Activated CD8-positive, alpha-beta T cell treated with anti-CD3 and anti-CD28 coated beads for 36 hours (primary cell): ENCODE results near the gene PLP2. TPM values are rescaled to one million over a fixed set of nuclear protein-coding genes. Genes with fewer than 3 reads are reported as not detected.

Experiments
- ATAC-seq: fragments of 200-7000 bp; cut with Tn5 transposase; one replicate; pipeline ENCODE4 v1.10.0; 2021; ENCODE audit warnings: mild to moderate bottlenecking, moderate library complexity
- CTCF ChIA-PET: fragments of 350-600 bp; sonication (Branson Sonifier 250); formaldehyde crosslinking; loops from one replicate; lab custom pipeline; 2021; ENCODE audit warnings: antibody characterized with exemption; lab: Charles Lee
- POLR2A ChIA-PET: fragments of 350-600 bp; sonication (Branson Sonifier 250); formaldehyde crosslinking; loops from one replicate; lab custom pipeline; 2021; ENCODE audit warnings: antibody characterized with exemption; lab: Charles Lee
- DNase-seq: peaks from one replicate; pipeline ENCODE4 v3.0.0-alpha.2; 2020
- H3K27ac Mint-ChIP-seq: one replicate; pipeline ENCODE4 v1.8.0; 2021; ENCODE audit warnings: mild to moderate bottlenecking, mixed read lengths
- H3K27me3 Mint-ChIP-seq: one replicate; pipeline ENCODE4 v1.8.0; 2021; ENCODE audit warnings: mixed read lengths
- H3K36me3 Mint-ChIP-seq: one replicate; pipeline ENCODE4 v1.8.0; 2021; ENCODE audit warnings: low read depth, mixed read lengths
- H3K4me1 Mint-ChIP-seq: one replicate; pipeline ENCODE4 v1.8.0; 2021; ENCODE audit warnings: low read depth, mixed read lengths
- H3K4me3 Mint-ChIP-seq: one replicate; pipeline ENCODE4 v1.8.0; 2021; ENCODE audit warnings: mild to moderate bottlenecking, moderate library complexity, mixed read lengths
- H3K9me3 Mint-ChIP-seq: one replicate; pipeline ENCODE4 v1.8.0; 2021; ENCODE audit warnings: mixed read lengths
- CTCF ChIP-seq: fragments of 200-600 bp; IDR thresholded peaks from one replicate; pipeline ENCODE4 v1.8.0; 2022; ENCODE audit warnings: antibody characterized with exemption, mild to moderate bottlenecking
- intact Hi-C: fragments of 100-400 bp; cut with micrococcal nuclease; formaldehyde crosslinking; loops from one replicate; pipeline ENCODE4 v1.10.0; 2022
- total RNA-seq, 2 experiments: library from RNA; stranded (reverse); gene quantifications; one replicate each; pipeline ENCODE4 v1.2.3, GENCODE V29; 2021

Gene PLP2
- total RNA-seq, 2 experiments from 2014 or later = 130 to 136 TPM

- Mint-ChIP-seq H3K4me3 (no peak overlapping the region), H3K36me3 (no peaks in the 10 kb centered on the region), H3K27me3 (no peaks in the 10 kb centered on the region), H3K9me3 (no peaks in the 10 kb centered on the region), H3K27ac (no peak overlapping the region), H3K4me1 (no peaks in the 10 kb centered on the region)
- CTCF ChIA-PET = no interaction called here
- POLR2A ChIA-PET = no interaction called here
- ATAC-seq (no peak), DNase-seq (no peak)
- TF ChIP-seq CTCF = no peak
- intact Hi-C loops = no loop called here
Observed at GRCh38 chrX:49212861-49213260, 41.2 kb downstream of the PLP2 start.

GRCh38 chrX:49214416-49214815, 42.7 kb downstream of the PLP2 start:
- no peaks in the 10 kb centered on the region for H3K4me1 Mint-ChIP-seq
- POLR2A ChIA-PET = interaction anchor here (0.5 kb wide), 1 partner anchor 47 kb away, joined by 3 read pairs; no protein-coding TSS in a partner anchor
- H3K27ac Mint-ChIP-seq = no peak overlapping the region
- no peak overlapping the region for H3K4me3 Mint-ChIP-seq
- H3K27me3 Mint-ChIP-seq = no peaks in the 10 kb centered on the region
- H3K9me3 Mint-ChIP-seq = no peaks in the 10 kb centered on the region
- intact Hi-C loops = no loop called here
- ATAC-seq (no peak), DNase-seq (no peak)
- no peak for TF ChIP-seq CTCF
- CTCF ChIA-PET = no interaction called here
- no peaks in the 10 kb centered on the region for H3K36me3 Mint-ChIP-seq

GRCh38 chrX:49214996-49215526, 43.4 kb downstream of the PLP2 start:
- no peaks in the 10 kb centered on the region for H3K9me3 Mint-ChIP-seq
- ChIA-PET CTCF (no interaction called here), POLR2A (no interaction called here)
- DNase-seq (no peak), ATAC-seq (no peak)
- H3K4me3 Mint-ChIP-seq = no peak overlapping the region
- intact Hi-C loops = no loop called here
- no peaks in the 10 kb centered on the region for H3K27me3 Mint-ChIP-seq
- no peak for TF ChIP-seq CTCF
- H3K4me1 Mint-ChIP-seq = no peaks in the 10 kb centered on the region
- H3K36me3 Mint-ChIP-seq = no peaks in the 10 kb centered on the region
- H3K27ac Mint-ChIP-seq = no peak overlapping the region

GRCh38 chrX:49220100-49220499, 48.4 kb downstream of the PLP2 start:
- ATAC-seq (no peak), DNase-seq (no peak)
- ChIA-PET CTCF (no interaction called here), POLR2A (no interaction called here)
- Mint-ChIP-seq H3K36me3 (no peaks in the 10 kb centered on the region), H3K27ac (no peak overlapping the region), H3K9me3 (no peaks in the 10 kb centered on the region), H3K4me1 (no peaks in the 10 kb centered on the region), H3K27me3 (no peaks in the 10 kb centered on the region), H3K4me3 (no peak overlapping the region)
- intact Hi-C loops = no loop called here
- TF ChIP-seq CTCF = no peak

- Mint-ChIP-seq H3K4me3 (no peak overlapping the region), H3K27me3 (no peaks in the 10 kb centered on the region), H3K4me1 (no peaks in the 10 kb centered on the region), H3K36me3 (no peaks in the 10 kb centered on the region), H3K27ac (no peak overlapping the region), H3K9me3 (no peaks in the 10 kb centered on the region)
- no peak for TF ChIP-seq CTCF
- no peak for ATAC-seq
- CTCF ChIA-PET = no interaction called here
- DNase-seq = no peak
- POLR2A ChIA-PET = no interaction called here
- intact Hi-C loops = no loop called here
Observed at GRCh38 chrX:49221868-49222267, 50.2 kb downstream of the PLP2 start.

Other genes with a start within 250 kb of the PLP2 start
- gene OTUD5, start 214.3 kb upstream of the PLP2 start, total RNA-seq = 10 to 100 TPM; 50.6 to 51.5 TPM
- gene KCND1, start 200.1 kb upstream of the PLP2 start, total RNA-seq = 1 to 10 TPM; 2.5 to 2.6 TPM
- 10 to 100 TPM; 64.3 to 67.7 TPM for gene GRIPAP1, start 169.6 kb upstream of the PLP2 start, total RNA-seq
- 10 to 100 TPM; 17.9 to 19.5 TPM for gene TFE3, start 128.5 kb upstream of the PLP2 start, total RNA-seq
- gene CCDC120, start 112.9 kb upstream of the PLP2 start, total RNA-seq = 1 to 10 TPM; 3.5 to 3.7 TPM
- gene PRAF2, start 97.9 kb upstream of the PLP2 start, total RNA-seq = 10 to 100 TPM; 10.8 to 12.4 TPM
- gene WDR45, start 92.0 kb upstream of the PLP2 start, total RNA-seq = 10 to 100 TPM; 16.9 to 19.6 TPM
- 10 to 100 TPM; 18.5 to 19.0 TPM for gene GPKOW, start 48.2 kb upstream of the PLP2 start, total RNA-seq
- under 1 TPM; 0.54 to 0.87 TPM for gene MAGIX, start 9.1 kb upstream of the PLP2 start, total RNA-seq
- 10 to 100 TPM; 25.9 TPM for gene PRICKLE3, start 14.5 kb downstream of the PLP2 start, total RNA-seq
- gene SYP, start 28.3 kb downstream of the PLP2 start, total RNA-seq = 10 to 100 TPM; 10.2 to 11.4 TPM
- 1 to 10 TPM in 1 of 2 experiments, under 1 TPM in 1; 0.90 to 1.1 TPM for gene CACNA1F, start 61.4 kb downstream of the PLP2 start, total RNA-seq
- gene CCDC22, start 63.6 kb downstream of the PLP2 start, total RNA-seq = 10 to 100 TPM; 27.4 to 29.9 TPM
- 10 to 100 TPM; 22.3 to 23.5 TPM for gene FOXP3, start 92.8 kb downstream of the PLP2 start, total RNA-seq
- 1 to 10 TPM; 4.8 to 5.4 TPM for gene PPP1R3F, start 97.9 kb downstream of the PLP2 start, total RNA-seq
- not detected for gene GAGE10, start 131.7 kb downstream of the PLP2 start, total RNA-seq
- gene GAGE12J, start 150.1 kb downstream of the PLP2 start, total RNA-seq = not detected
- not detected for gene GAGE13, start 159.7 kb downstream of the PLP2 start, total RNA-seq